ENCODE data around the gene TRABD2B.

GRCh38 chr1:48027533-48027835, 30.3 kb upstream of the TRABD2B start:
- TF ChIP-seq CTCF (conservative IDR thresholded peaks at IDR 0.05) = no peak
- TF ChIP-seq ZFX (IDR thresholded peaks at IDR 0.05) = no peak

Measured in C4-2B (cell line).